Measurements from ENCODE around the gene MTSS2. TPM values are rescaled to one million over a fixed set of nuclear protein-coding genes. Genes with fewer than 3 reads are reported as not detected.

MTSS2 gene
- total RNA-seq, 1 donor from 2014 or later, result 50.3 TPM

Other genes starting within 250 kb of the MTSS2 start
- 25.9 TPM for gene ST3GAL2, start 247.0 kb downstream of the MTSS2 start, total RNA-seq
- gene FCSK, start 231.5 kb downstream of the MTSS2 start, total RNA-seq, result 11.5 TPM
- 36.9 TPM for gene COG4, start 162.5 kb downstream of the MTSS2 start, total RNA-seq
- 205 TPM for gene SF3B3, start 162.2 kb downstream of the MTSS2 start, total RNA-seq
- 2.4 TPM for gene IL34, start 39.5 kb downstream of the MTSS2 start, total RNA-seq
- gene VAC14, start 115.1 kb upstream of the MTSS2 start, total RNA-seq, result 37.6 TPM